CD4-positive, alpha-beta T cell (primary cell): Measurements from ENCODE around the gene CACNA2D4. TPM values are rescaled to one million over a fixed set of nuclear protein-coding genes. Genes with fewer than 3 reads are reported as not detected.
A peak's percentile ranks its signal among the peaks of the same experiment; 100 is the strongest.

Source experiments
- ATAC-seq: fragments of 200-7000 bp; cut with Tn5 transposase; one replicate; pipeline ENCODE4 v1.10.0; 2022; ENCODE audit warnings: mild to moderate bottlenecking; ENCODE audit not compliant: poor library complexity
- CTCF ChIA-PET: fragments of 350-600 bp; sonication (Branson Sonifier 250); formaldehyde crosslinking; loops from one replicate; lab custom pipeline; 2021; ENCODE audit warnings: antibody characterized with exemption, inconsistent platforms; lab: Charles Lee
- POLR2A ChIA-PET: fragments of 350-600 bp; sonication (Branson Sonifier 250); formaldehyde crosslinking; loops from one replicate; lab custom pipeline; 2021; ENCODE audit warnings: antibody characterized with exemption, inconsistent platforms; lab: Charles Lee
- DNase-seq, 14 experiments: peaks; one replicate each; pipeline ENCODE4 v3.0.0-alpha.2; 2013 to 2020; ENCODE audit warnings: mixed read lengths in 2 of 14
- H3K27ac ChIP-seq, 2 donors: one replicate each; pipeline versions ENCODE4 v1.5.1 to v1.7.0; 2013; ENCODE audit warnings: low read length in 2 of 2, low read depth in 1 of 2, mild to moderate bottlenecking in 1 of 2
- H3K27me3 ChIP-seq, 2 experiments: 1 replicate in 1 of 2; 2 replicates in 1 of 2; pipeline versions ENCODE4 v1.6.1 to v1.7.0; 2013; ENCODE audit warnings: low read length in 2 of 2, control low read depth in 1 of 2, mild to moderate bottlenecking in 1 of 2, moderate library complexity in 1 of 2; ENCODE audit not compliant: insufficient read depth in 2 of 2, control insufficient read depth in 1 of 2
- H3K36me3 ChIP-seq: one replicate; pipeline ENCODE4 v1.6.1; 2013; ENCODE audit warnings: low read length, control low read depth; ENCODE audit not compliant: insufficient read depth
- H3K4me1 ChIP-seq: one replicate; pipeline ENCODE4 v1.6.1; 2013; ENCODE audit warnings: low read length, control low read depth; ENCODE audit not compliant: insufficient read depth
- H3K4me3 ChIP-seq: one replicate; pipeline ENCODE4 v1.5.1; 2013; ENCODE audit warnings: mild to moderate bottlenecking, low read length, moderate library complexity
- H3K9me3 ChIP-seq, 2 experiments: 1 replicate in 1 of 2; 2 replicates in 1 of 2; pipeline versions ENCODE4 v1.6.1 to v1.7.0; 2013; ENCODE audit warnings: low read length in 2 of 2, mild to moderate bottlenecking in 2 of 2, control low read depth in 1 of 2, moderate library complexity in 1 of 2; ENCODE audit not compliant: control insufficient read depth in 1 of 2, insufficient read depth in 1 of 2
- H3K27ac Mint-ChIP-seq: one replicate; pipeline ENCODE4 v1.8.0; 2020; ENCODE audit warnings: mixed read lengths
- H3K27me3 Mint-ChIP-seq: one replicate; pipeline ENCODE4 v1.8.0; 2021; ENCODE audit warnings: mixed read lengths
- H3K36me3 Mint-ChIP-seq: one replicate; pipeline ENCODE4 v1.8.0; 2021; ENCODE audit warnings: low read depth, mixed read lengths
- H3K4me1 Mint-ChIP-seq: one replicate; pipeline ENCODE4 v1.8.0; 2021; ENCODE audit warnings: low read depth, mixed read lengths
- H3K4me3 Mint-ChIP-seq: one replicate; pipeline ENCODE4 v1.8.0; 2020; ENCODE audit warnings: mild to moderate bottlenecking, mixed read lengths
- H3K9me3 Mint-ChIP-seq: one replicate; pipeline ENCODE4 v1.8.0; 2020; ENCODE audit warnings: mixed read lengths
- intact Hi-C, 2 experiments: fragments of 100-400 bp; cut with DNase I in 1 of 2; cut with micrococcal nuclease in 1 of 2; formaldehyde crosslinking; loops; one replicate each; pipeline versions ENCODE4 v1.15.1 to v1.9.0; 2023 to 2025; cut with DNase I, micrococcal nuclease
- total RNA-seq, 174 experiments: library from RNA in 2 of 174; stranded (reverse) in 2 of 174; gene quantifications; one replicate each; pipeline ENCODE4 v1.2.3 and lab custom pipeline; 2021 to 2026
- TF ChIP-seq, protein P1 (sequence below): fragments of 200-600 bp; IDR thresholded peaks from one replicate; pipeline ENCODE4 v1.8.0; 2022; ENCODE audit warnings: antibody characterized with exemption, mild to moderate bottlenecking

Gene CACNA2D4
- total RNA-seq, 2 experiments from 2014 or later, result 10.5 to 11.3 TPM

DNA sequence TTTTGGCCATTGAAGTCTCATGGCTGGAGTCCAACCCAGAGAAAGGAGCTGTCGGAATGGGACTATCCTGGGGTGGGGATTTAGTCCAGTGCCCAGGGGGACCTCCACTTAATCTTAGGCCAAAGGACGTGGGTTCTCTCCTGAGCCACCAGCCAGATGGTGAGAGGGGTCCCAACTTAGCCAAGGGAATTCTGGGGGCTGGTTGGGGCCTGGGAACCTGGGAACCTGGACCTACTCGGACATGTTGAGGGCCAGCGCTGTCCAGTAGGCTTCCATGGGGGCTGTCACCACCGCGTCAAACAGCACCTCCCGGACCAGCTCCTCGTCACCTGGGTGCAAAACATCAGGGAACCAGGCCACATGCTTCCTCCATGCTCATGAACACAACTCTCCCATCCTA lies 64.7 kb downstream of the CACNA2D4 start:
- Histone ChIP-seq H3K4me1 (peaks cover 6% of the 10 kb centered on the region), H3K36me3 (no peaks in the 10 kb centered on the region), H3K9me3 (no peaks in the 10 kb centered on the region), H3K27me3 (no peaks in the 10 kb centered on the region), H3K27ac (no peak overlapping the region), H3K4me3 (no peak overlapping the region)
- ATAC-seq (no peak), DNase-seq (no peak)
- ChIA-PET CTCF (no interaction called here), POLR2A (no interaction called here)
- TF ChIP-seq, protein P1, sequence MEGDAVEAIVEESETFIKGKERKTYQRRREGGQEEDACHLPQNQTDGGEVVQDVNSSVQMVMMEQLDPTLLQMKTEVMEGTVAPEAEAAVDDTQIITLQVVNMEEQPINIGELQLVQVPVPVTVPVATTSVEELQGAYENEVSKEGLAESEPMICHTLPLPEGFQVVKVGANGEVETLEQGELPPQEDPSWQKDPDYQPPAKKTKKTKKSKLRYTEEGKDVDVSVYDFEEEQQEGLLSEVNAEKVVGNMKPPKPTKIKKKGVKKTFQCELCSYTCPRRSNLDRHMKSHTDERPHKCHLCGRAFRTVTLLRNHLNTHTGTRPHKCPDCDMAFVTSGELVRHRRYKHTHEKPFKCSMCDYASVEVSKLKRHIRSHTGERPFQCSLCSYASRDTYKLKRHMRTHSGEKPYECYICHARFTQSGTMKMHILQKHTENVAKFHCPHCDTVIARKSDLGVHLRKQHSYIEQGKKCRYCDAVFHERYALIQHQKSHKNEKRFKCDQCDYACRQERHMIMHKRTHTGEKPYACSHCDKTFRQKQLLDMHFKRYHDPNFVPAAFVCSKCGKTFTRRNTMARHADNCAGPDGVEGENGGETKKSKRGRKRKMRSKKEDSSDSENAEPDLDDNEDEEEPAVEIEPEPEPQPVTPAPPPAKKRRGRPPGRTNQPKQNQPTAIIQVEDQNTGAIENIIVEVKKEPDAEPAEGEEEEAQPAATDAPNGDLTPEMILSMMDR, result no peak
- Mint-ChIP-seq H3K36me3 (no peaks in the 10 kb centered on the region), H3K27me3 (no peaks in the 10 kb centered on the region), H3K4me3 (no peak overlapping the region), H3K9me3 (no peaks in the 10 kb centered on the region), H3K4me1 (peaks cover 6% of the 10 kb centered on the region), H3K27ac (no peak overlapping the region)
- intact Hi-C loops, result no loop called here

DNA sequence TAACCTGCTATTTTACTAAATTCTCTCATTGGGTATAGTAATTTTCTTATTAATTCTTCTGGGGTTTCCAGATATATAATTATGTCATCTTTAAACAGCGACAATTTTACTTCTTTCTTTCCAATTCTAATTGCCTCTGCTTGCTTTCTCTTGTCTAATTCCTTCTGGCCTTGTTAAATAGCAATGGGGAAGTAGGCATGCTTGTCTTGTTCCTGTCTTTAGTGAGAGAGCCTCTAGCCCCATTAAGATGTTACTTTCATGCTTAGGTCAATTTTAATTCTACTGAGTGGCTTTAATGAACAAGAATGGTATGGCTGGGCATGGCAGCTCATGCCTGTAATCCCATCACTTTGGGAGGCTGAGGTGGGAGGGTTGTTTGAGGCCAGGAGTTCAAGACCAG lies 66.4 kb downstream of the CACNA2D4 start:
- Histone ChIP-seq H3K36me3 (no peaks in the 10 kb centered on the region), H3K27me3 (no peaks in the 10 kb centered on the region), H3K9me3 (no peaks in the 10 kb centered on the region), H3K4me3 (no peak overlapping the region), H3K27ac (no peak overlapping the region), H3K4me1 (peaks cover 6% of the 10 kb centered on the region)
- Mint-ChIP-seq H3K36me3 (no peaks in the 10 kb centered on the region), H3K9me3 (no peaks in the 10 kb centered on the region), H3K27ac (no peak overlapping the region), H3K4me1 (peaks cover 6% of the 10 kb centered on the region), H3K27me3 (no peaks in the 10 kb centered on the region), H3K4me3 (no peak overlapping the region)
- intact Hi-C loops, result no loop called here
- no peak for ATAC-seq
- TF ChIP-seq, protein P1, result no peak
- ChIA-PET POLR2A (no interaction called here), CTCF (no interaction called here)
- no peak for DNase-seq

DNA sequence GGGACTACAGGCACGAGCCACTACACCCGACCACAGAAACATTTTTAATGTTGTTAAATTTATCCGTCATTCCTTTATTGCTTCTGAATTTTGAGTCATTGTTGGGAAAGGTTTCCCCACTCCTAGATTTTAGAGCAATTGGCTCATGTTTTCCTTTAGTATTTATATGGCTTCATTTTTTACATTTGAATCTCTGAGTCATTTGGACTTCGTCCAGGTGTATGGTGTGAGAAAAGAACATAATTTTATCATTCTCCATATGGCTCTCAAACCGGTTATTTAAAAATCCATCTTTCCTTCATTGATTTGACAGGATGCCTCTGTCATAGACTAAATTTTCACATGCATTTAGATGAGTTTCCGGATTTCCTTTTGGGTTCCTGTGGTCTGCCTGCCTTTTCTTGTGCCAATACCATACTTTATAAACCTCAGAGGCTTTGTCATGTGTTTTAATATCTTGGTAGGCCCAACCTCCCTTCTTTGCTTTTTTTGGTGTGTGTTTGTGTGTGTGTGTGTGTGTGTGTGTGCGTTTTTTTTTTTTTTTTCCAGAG lies 67.2 kb downstream of the CACNA2D4 start:
- Histone ChIP-seq H3K36me3 (no peaks in the 10 kb centered on the region), H3K4me1 (peaks cover 6% of the 10 kb centered on the region), H3K9me3 (no peaks in the 10 kb centered on the region), H3K27ac (no peak overlapping the region), H3K4me3 (no peak overlapping the region), H3K27me3 (no peaks in the 10 kb centered on the region)
- Mint-ChIP-seq H3K27me3 (no peaks in the 10 kb centered on the region), H3K4me1 (peaks cover 6% of the 10 kb centered on the region), H3K9me3 (no peaks in the 10 kb centered on the region), H3K4me3 (no peak overlapping the region), H3K36me3 (no peaks in the 10 kb centered on the region), H3K27ac (no peak overlapping the region)
- CTCF ChIA-PET, result interaction anchor here (0.7 kb wide), 1 partner anchor 72 kb away, joined by 3 read pairs; no protein-coding TSS in a partner anchor
- TF ChIP-seq, protein P1, result no peak
- DNase-seq, result peak in 1 of 14 experiments; percentile 24
- POLR2A ChIA-PET, result no interaction called here
- no peak for ATAC-seq
- intact Hi-C loops, result no loop called here
